Tibial nerve (tissue), 4 donors: ENCODE data around the gene PCBP1.

Source experiments
- CTCF ChIP-seq, 5 experiments: fragments of 200-600 bp in 3 of 5; fragments of 450-650 bp in 2 of 5; sonication (generic) in 3 of 5; IDR thresholded peaks; one replicate each; pipeline ENCODE4 v1.5.1; 2016 to 2019; ENCODE audit warnings: antibody characterized with exemption in 5 of 5, mild to moderate bottlenecking in 3 of 5, moderate library complexity in 2 of 5
- EP300 ChIP-seq, 2 donors: sonication (generic); formaldehyde crosslinking; IDR thresholded peaks; one replicate each; pipeline ENCODE4 v1.6.1; 2017; ENCODE audit warnings: antibody characterized with exemption in 2 of 2, mild to moderate bottlenecking in 1 of 2
- POLR2A ChIP-seq, 2 donors: fragments of 450-650 bp; IDR thresholded peaks; one replicate each; pipeline ENCODE4 v1.6.1; 2017; ENCODE audit warnings: antibody characterized with exemption in 2 of 2, mild to moderate bottlenecking in 2 of 2, moderate library complexity in 2 of 2

- TF ChIP-seq EP300 (IDR thresholded peaks at IDR 0.05) (peak; percentile 57 to 86), CTCF (IDR thresholded peaks at IDR 0.05) (peak; percentile 75 to 90 (median 82)), POLR2A (IDR thresholded peaks at IDR 0.05) (no peak)
Measured at GRCh38 chr2:70070542-70071268, 16.6 kb upstream of the PCBP1 start.
